Fibroblast of the conjunctiva (primary cell): Measurements from ENCODE around the gene MED29.

Source experiments
- DNase-seq: peaks from one replicate; pipeline ENCODE4 v3.0.0-alpha.2; 2010; ENCODE audit warnings: low read depth

MED29 gene

GRCh38 chr19:39390751-39391437 lies at the start of gene MED29, which contains the start of gene PAF1:
TSS of gene MED29 (plus strand) at chr19:39391378. CDS start at chr19:39391423, 45 bp downstream.
TSS of gene PAF1 (minus strand) at chr19:39391106. CDS start at chr19:39390864, 242 bp downstream.
- peak; percentile 100 for DNase-seq

GRCh38 chr19:39341719-39342604 lies 49.2 kb upstream of the MED29 start, which contains the start of gene SAMD4B:
TSS of gene SAMD4B (plus strand) at chr19:39342421. CDS start at chr19:39356894, 14,473 bp downstream.
- DNase-seq, result peak; percentile 97

- no peak for DNase-seq
These were observed 48.4 kb upstream of the MED29 start for GRCh38 chr19:39342647-39343305.

- DNase-seq, result no peak
These were observed 45.2 kb upstream of the MED29 start for GRCh38 chr19:39345956-39346355.

GRCh38 chr19:39347332-39348164 lies 43.6 kb upstream of the MED29 start:
- no peak for DNase-seq

GRCh38 chr19:39349326-39349725 lies 41.9 kb upstream of the MED29 start:
- no peak for DNase-seq

GRCh38 chr19:39350156-39350555 lies 41.0 kb upstream of the MED29 start:
- no peak for DNase-seq

- no peak for DNase-seq
These were observed 39.6 kb upstream of the MED29 start for GRCh38 chr19:39351537-39352064.

GRCh38 chr19:39352381-39353255 lies 38.6 kb upstream of the MED29 start:
- no peak for DNase-seq

GRCh38 chr19:39355253-39355652 lies 35.9 kb upstream of the MED29 start:
- DNase-seq, result no peak

- DNase-seq, result no peak
These were observed 35.1 kb upstream of the MED29 start for GRCh38 chr19:39356073-39356472.

GRCh38 chr19:39356647-39357046 lies 34.5 kb upstream of the MED29 start:
- DNase-seq, result no peak

- DNase-seq, result no peak
These were observed 32.2 kb upstream of the MED29 start for GRCh38 chr19:39359026-39359425.

GRCh38 chr19:39360599-39360998 lies 30.6 kb upstream of the MED29 start:
- no peak for DNase-seq

- DNase-seq, result peak; percentile 83
These were observed 28.2 kb upstream of the MED29 start for GRCh38 chr19:39362682-39363657.

- DNase-seq, result peak; percentile 74
These were observed 27.2 kb upstream of the MED29 start for GRCh38 chr19:39363901-39364457.

GRCh38 chr19:39365531-39365930 lies 25.6 kb upstream of the MED29 start:
- no peak for DNase-seq

- DNase-seq, result no peak
These were observed 22.0 kb upstream of the MED29 start for GRCh38 chr19:39369200-39369599.

GRCh38 chr19:39370735-39371134 lies 20.4 kb upstream of the MED29 start:
- no peak for DNase-seq
